Rectal smooth muscle tissue (tissue), 1 donor: ENCODE measurements around the gene LHFPL2.
A peak's percentile ranks its signal among the peaks of the same experiment; 100 is the strongest.

Experiments used
- H3K27ac ChIP-seq: one replicate; pipeline ENCODE4 v1.7.0; 2013; ENCODE audit warnings: low read depth, low read length, inconsistent platforms
- H3K27me3 ChIP-seq: one replicate; pipeline ENCODE4 v1.7.0; 2013; ENCODE audit warnings: low read length; ENCODE audit not compliant: control insufficient read depth, insufficient read depth
- H3K36me3 ChIP-seq: one replicate; pipeline ENCODE4 v1.7.0; 2013; ENCODE audit warnings: low read length; ENCODE audit not compliant: control insufficient read depth, insufficient read depth
- H3K4me1 ChIP-seq: one replicate; pipeline ENCODE4 v1.7.0; 2013; ENCODE audit warnings: low read length; ENCODE audit not compliant: control insufficient read depth, insufficient read depth
- H3K4me3 ChIP-seq: one replicate; pipeline ENCODE4 v1.7.0; 2013; ENCODE audit warnings: low read length
- H3K9ac ChIP-seq: one replicate; pipeline ENCODE4 v1.7.0; 2013; ENCODE audit warnings: low read length

The LHFPL2 gene

DNA sequence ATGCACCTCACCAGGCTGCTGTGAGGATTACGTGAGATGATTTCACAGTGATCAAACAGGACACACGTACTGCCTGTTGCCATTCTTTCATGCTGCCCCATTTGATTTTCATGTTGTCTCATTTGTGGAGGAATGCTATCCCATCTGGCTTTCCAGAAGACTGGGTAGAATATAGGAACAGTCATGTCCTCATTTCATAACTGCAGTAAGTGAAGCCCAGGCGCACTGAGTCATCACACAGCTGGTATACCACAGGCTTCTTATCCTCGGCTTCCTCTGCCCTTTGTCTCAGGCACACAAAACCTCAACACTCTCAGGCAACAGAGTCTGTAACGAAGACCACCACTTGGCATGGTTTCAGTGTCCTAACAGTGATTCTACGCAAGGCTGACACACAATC is 62.3 kb downstream of the LHFPL2 start:
- H3K27me3 ChIP-seq: no peaks in the 10 kb centered on the region
- no peak overlapping the region for H3K9ac ChIP-seq
- no peak overlapping the region for H3K27ac ChIP-seq
- peaks cover 5% of the 10 kb centered on the region for H3K36me3 ChIP-seq
- H3K4me3 ChIP-seq: no peak overlapping the region
- H3K4me1 ChIP-seq: peaks cover 19% of the 10 kb centered on the region

DNA sequence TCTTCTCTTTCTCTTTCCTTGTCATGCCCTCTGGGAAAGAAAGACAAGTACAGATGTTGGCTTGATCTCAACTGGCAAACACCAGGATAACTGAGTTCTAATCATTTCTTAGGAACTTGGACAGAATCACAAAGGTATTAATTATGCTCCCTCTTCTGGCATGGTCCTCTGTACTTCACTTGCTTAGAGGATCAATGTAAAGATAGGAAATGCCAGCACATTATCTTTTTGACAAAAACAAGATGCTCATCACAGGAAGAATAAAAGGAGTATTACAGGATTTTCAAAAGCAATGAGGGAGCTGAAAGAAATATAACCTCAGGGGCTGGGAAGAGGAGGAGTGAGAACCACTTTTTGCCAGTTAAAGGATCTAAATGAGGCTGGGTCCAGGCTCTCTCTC is 70.6 kb downstream of the LHFPL2 start:
- Histone ChIP-seq H3K9ac (no peak overlapping the region), H3K4me3 (no peak overlapping the region), H3K27ac (peak overlapping the region; percentile 65), H3K4me1 (peaks cover 10% of the 10 kb centered on the region), H3K27me3 (no peaks in the 10 kb centered on the region), H3K36me3 (no peaks in the 10 kb centered on the region)

DNA sequence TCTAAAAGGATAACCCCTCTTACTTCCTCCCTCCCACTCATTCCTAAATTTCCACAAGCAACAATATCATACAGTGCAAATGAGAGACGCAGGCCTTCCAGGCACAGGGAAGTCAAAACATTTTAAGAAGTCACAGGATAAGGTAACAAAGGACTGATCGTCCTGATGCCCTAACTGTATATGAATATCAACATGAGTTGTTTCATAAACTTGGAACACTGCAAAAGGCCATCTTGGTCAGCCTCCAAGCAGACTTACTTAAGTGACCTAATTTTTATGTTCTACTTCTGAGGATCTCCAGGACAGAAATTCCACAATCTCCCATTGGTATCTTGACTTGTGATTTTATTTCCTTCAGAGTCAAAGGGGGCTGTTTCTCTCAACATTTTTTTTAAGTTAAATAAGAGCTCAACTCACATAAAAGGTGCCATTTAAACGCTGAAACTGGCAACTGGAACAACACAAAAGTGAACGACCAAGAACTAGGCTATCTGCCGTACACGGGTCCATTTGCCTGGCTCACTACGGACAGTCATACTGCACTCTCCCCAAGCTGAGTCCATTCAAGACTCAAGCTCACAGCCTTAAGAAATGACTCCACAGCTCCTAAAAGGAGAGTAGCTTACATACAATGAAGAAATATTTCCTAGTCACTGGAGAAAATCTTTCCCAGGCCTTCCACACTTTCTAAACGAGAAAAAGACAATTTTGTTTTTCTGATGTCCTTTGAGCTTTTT is 71.3 kb downstream of the LHFPL2 start:
- Histone ChIP-seq H3K27me3 (no peaks in the 10 kb centered on the region), H3K4me3 (no peak overlapping the region), H3K27ac (peak overlapping the region; percentile 65), H3K4me1 (peaks cover 10% of the 10 kb centered on the region), H3K36me3 (no peaks in the 10 kb centered on the region), H3K9ac (no peak overlapping the region)

DNA sequence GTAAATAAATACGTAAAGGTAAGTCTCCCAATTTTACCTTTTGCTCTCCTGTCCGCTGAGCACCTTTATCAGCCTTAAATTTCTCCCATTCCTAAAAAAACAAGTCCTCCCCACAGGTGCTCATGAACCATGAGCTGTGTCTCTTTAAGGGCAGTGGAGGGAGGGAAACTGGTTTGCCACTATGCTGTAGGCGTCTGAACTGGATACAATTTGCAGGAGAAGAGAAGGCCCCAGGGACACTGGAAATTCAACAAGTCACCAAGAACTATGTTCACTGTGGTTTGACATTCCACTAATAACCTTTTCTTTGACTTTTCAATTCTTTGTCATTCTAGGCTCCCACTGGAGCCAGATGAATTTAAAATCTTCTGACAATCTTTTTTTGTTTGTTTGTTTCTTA is 72.2 kb downstream of the LHFPL2 start:
- Histone ChIP-seq H3K9ac (no peak overlapping the region), H3K4me1 (peaks cover 10% of the 10 kb centered on the region), H3K27me3 (no peaks in the 10 kb centered on the region), H3K27ac (peak overlapping the region; percentile 65), H3K4me3 (no peak overlapping the region), H3K36me3 (no peaks in the 10 kb centered on the region)

DNA sequence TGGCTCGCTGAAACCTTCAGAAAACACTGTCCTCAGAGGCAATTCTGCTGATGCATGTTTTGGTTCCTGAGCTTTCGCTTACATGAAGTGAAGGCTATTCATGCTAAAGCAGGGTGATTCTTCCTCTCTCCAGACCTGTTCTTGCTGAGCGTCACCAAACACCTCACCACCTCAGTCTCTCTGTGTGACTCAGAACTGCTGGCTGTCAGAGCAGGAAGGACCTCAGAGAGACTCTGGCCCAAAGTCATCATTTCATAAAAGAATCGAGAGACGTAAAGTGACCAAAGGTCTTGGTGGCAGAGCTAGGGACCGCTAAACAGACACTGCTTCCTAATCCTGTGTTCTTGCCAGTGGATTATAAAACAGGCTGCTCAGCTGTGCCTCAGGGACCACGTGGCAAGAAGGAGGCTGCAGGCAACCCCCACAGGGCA is 73.8 kb downstream of the LHFPL2 start:
- no peak overlapping the region for H3K9ac ChIP-seq
- H3K36me3 ChIP-seq: no peaks in the 10 kb centered on the region
- peaks cover 10% of the 10 kb centered on the region for H3K4me1 ChIP-seq
- H3K27me3 ChIP-seq: no peaks in the 10 kb centered on the region
- no peak overlapping the region for H3K27ac ChIP-seq
- no peak overlapping the region for H3K4me3 ChIP-seq

DNA sequence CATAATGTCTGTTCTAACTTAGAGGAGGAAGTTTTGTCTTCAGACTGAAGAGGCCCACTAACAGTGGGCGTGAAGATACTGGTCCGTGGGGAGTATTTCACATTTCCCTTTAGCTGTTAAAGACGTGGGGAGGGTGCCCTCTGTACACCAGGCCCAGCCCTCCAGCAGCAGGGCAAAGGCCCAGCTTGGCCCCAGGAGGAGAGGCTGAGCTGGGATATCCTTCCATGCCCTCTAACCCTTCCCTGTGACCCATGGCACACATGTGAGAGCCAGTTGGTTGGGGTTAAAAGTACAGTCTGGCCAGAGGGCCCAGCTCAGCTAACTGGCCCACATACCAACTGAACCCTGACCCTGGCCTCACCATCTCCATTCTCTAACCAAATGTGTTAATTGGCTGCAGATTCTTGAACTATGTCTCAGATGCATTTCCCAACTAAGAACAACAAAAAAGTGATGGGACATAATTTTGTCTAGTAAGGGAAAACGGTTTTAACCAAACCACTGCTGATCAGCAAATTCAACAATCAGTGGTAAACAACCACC is 74.4 kb downstream of the LHFPL2 start:
- H3K27ac ChIP-seq: no peak overlapping the region

DNA sequence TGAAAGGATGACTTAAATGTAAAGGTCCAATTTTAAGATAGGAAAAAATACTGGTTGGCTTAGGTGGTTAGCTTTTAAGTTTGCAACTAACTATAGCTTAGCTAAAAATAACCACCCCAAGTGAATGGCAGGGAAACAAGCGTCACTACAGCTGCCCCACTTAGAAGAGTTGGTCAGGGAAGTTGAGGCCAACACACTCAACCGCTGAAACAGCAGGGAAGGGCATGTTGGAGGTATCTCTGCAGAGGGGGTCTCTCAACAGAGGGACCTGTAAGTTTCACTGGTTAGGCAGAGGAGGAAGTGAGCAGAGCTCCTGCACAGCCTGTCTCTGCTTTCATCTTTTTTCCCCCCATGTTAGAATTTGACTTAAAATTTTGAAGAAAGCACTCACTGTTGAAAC is 75.3 kb downstream of the LHFPL2 start:
- no peak overlapping the region for H3K9ac ChIP-seq
- H3K36me3 ChIP-seq: no peaks in the 10 kb centered on the region
- H3K27ac ChIP-seq: no peak overlapping the region
- H3K4me3 ChIP-seq: no peak overlapping the region
- peaks cover 13% of the 10 kb centered on the region for H3K4me1 ChIP-seq
- no peaks in the 10 kb centered on the region for H3K27me3 ChIP-seq

More for the DNA sequence above, 74.4 kb downstream of the LHFPL2 start:
- Histone ChIP-seq H3K4me1 (peaks cover 10% of the 10 kb centered on the region), H3K27me3 (no peaks in the 10 kb centered on the region), H3K4me3 (no peak overlapping the region), H3K36me3 (no peaks in the 10 kb centered on the region), H3K9ac (no peak overlapping the region)

DNA sequence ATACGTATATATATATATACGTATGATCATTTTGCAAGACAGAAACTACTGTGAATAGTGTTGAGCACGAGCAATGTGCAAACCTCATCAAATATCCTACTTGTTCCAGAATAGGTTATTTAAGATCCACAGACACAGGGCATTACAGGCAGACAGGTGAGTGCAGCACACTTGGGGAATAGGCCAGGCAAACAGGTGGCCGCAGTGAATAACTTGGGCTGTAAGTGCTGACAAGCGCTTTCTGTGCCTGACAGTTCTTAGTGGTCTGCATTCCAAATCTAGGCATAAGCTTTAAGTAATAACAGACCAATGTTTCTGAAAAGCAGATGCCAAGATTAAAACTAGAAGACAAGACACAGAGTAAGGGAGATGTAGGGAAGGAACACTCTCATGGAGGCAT is 77.9 kb downstream of the LHFPL2 start:
- Histone ChIP-seq H3K36me3 (no peaks in the 10 kb centered on the region), H3K27me3 (no peaks in the 10 kb centered on the region), H3K4me1 (peaks cover 9% of the 10 kb centered on the region), H3K4me3 (no peak overlapping the region), H3K9ac (no peak overlapping the region), H3K27ac (no peak overlapping the region)

DNA sequence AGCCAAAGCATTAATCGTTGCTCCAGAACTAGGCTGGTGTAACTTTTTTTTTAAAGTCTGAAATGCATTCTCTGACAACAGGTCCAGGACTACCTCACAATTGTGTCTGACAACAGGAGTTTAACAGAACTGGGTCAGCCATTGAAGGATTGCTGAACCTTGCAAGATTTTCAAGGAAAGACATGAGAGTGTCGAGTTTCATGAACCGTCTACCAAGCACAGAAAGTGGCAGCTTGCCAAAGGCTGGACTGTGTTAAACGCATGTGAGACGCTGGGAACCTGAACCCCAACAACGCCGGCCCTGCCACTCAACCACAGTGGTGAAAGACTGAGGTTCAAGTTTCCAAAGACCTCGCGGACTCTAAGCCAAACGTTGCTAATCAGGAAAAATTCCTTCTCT is 79.1 kb downstream of the LHFPL2 start:
- H3K27ac ChIP-seq: no peak overlapping the region
- H3K4me3 ChIP-seq: no peak overlapping the region
- H3K27me3 ChIP-seq: no peaks in the 10 kb centered on the region
- H3K36me3 ChIP-seq: no peaks in the 10 kb centered on the region
- H3K9ac ChIP-seq: no peak overlapping the region
- H3K4me1 ChIP-seq: peaks cover 9% of the 10 kb centered on the region

DNA sequence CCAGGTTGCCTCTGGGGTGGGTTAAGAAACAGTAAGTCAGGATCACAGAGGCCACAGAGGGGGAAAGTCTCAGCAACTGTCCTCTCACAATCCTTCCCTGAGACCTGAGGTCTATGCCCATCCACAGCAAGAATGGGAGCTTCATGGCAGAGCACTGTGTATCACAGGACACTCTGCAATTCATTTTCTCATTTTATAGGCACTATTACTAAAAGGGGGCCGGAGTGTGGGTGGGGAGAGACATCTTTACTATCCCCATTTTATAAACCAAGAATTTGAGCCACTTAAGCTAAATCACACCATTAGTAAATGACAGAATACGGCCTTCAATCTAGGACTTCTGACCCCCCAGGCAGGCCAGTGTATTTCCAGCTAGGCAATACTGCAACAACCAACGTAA is 79.9 kb downstream of the LHFPL2 start:
- H3K4me3 ChIP-seq: no peak overlapping the region
- no peak overlapping the region for H3K27ac ChIP-seq
- H3K9ac ChIP-seq: no peak overlapping the region
- peaks cover 9% of the 10 kb centered on the region for H3K4me1 ChIP-seq
- no peaks in the 10 kb centered on the region for H3K36me3 ChIP-seq
- H3K27me3 ChIP-seq: no peaks in the 10 kb centered on the region

DNA sequence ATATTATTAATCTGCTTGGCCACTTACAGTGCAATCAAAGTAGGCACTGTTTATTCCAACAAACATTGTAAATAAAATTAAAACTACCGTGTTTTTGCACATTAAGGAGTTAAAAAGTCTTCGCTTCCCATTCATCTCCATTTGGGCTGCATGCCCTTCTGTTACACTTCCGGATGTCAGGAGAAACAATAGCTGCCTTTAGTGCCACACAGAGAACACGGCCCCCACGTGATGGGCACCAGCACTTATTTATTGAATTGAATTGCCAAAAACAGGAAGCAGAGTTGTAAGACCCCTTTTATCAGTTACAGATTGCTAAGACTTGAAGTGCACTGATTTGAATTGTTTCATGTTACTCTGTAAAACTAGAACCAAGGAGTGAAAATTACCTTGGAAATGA is 80.4 kb downstream of the LHFPL2 start:
- Histone ChIP-seq H3K27ac (no peak overlapping the region), H3K36me3 (no peaks in the 10 kb centered on the region), H3K27me3 (no peaks in the 10 kb centered on the region), H3K9ac (no peak overlapping the region), H3K4me1 (peaks cover 9% of the 10 kb centered on the region), H3K4me3 (no peak overlapping the region)

DNA sequence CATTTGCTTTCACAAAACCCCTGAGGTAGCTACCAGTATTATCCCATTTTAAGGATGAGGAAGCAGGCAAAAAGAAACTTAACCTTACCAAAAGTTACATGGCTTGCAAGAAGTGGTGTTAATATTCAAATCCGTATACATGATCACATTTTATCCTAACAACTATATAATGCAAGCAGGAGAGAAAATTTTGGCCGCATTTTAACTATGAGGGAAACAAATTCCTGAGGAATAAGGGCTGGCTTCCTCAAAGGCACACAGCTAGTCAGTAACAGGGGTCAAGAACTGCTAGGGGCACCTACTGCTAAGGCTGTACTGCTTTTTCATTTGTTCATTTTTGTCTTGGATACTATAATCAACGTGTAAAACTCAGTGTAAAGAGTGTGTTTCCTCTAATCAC is 81.0 kb downstream of the LHFPL2 start:
- no peak overlapping the region for H3K4me3 ChIP-seq
- no peak overlapping the region for H3K9ac ChIP-seq
- no peak overlapping the region for H3K27ac ChIP-seq

More for the DNA sequence above, 81.0 kb downstream of the LHFPL2 start:
- peaks cover 9% of the 10 kb centered on the region for H3K4me1 ChIP-seq
- H3K27me3 ChIP-seq: no peaks in the 10 kb centered on the region
- H3K36me3 ChIP-seq: no peaks in the 10 kb centered on the region
